HAP-1 (cell line): Measurements from ENCODE around the gene VSTM2L.

Experiments
- DNase-seq, 2 experiments: peaks; one replicate each; pipeline ENCODE4 v3.0.0-alpha.2; 2016 to 2020; ENCODE audit warnings: low spot score in 2 of 2
- H3K27me3 ChIP-seq: fragments of 250-450 bp; sonication (Bioruptor Pico); 2 replicates; pipeline ENCODE4 v1.5.1; 2020; ENCODE audit warnings: low read depth, mild to moderate bottlenecking, moderate library complexity
- H3K36me3 ChIP-seq: fragments of 250-450 bp; sonication (Bioruptor Pico); replicated peaks from 2 replicates; pipeline ENCODE4 v1.5.1; 2020; ENCODE audit warnings: mild to moderate bottlenecking
- H3K4me1 ChIP-seq: fragments of 250-450 bp; sonication (Bioruptor Pico); 2 replicates; pipeline ENCODE4 v1.5.1; 2020; ENCODE audit warnings: mild to moderate bottlenecking
- H3K4me3 ChIP-seq: fragments of 250-450 bp; sonication (Bioruptor Pico); 2 replicates; pipeline ENCODE4 v1.5.1; 2020; ENCODE audit warnings: mild to moderate bottlenecking, moderate library complexity
- H3K9me3 ChIP-seq: fragments of 250-450 bp; sonication (Bioruptor Pico); 2 replicates; pipeline ENCODE4 v1.5.1; 2020; ENCODE audit warnings: mild to moderate bottlenecking, moderate library complexity
- in situ Hi-C: fragments of 300-500 bp; cut with MboI; formaldehyde crosslinking; loops from 3 replicates; pipeline ENCODE4 v1.14.3; 2020; ENCODE audit warnings: low sequenced_read_pairs, inconsistent platforms, mixed read lengths

Gene VSTM2L

GRCh38 chr20:37871751-37872150 lies 31.2 kb upstream of the VSTM2L start:
- in situ Hi-C loops, result no loop called here
- no peak for DNase-seq
- peaks cover 4% of the 10 kb centered on the region for H3K36me3 ChIP-seq

DNA sequence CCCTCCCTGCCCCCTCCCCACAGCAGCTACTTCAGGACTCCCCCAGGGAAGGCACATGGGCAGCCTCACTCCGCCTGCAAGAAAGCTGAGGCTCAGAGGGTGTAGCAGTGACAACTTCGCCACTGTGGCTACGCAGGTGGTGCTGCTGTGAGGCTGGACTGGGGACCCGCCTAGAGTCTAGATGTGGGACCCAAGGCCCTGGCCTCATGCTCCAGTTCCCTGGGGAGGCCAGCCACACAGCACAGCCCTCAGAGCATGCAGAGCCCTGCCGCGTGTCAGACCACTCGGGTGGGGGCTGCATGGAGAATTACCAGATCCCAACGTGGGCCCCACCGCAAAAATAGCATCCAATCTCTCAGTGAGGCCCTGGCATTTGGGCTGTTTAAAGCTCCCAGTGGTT lies 30.8 kb upstream of the VSTM2L start:
- H3K4me1 ChIP-seq, result peaks cover 12% of the 10 kb centered on the region
- H3K27me3 ChIP-seq, result no peaks in the 10 kb centered on the region
- in situ Hi-C loops, result no loop called here
- no peak overlapping the region for H3K4me3 ChIP-seq
- no peak for DNase-seq
- H3K36me3 ChIP-seq, result peaks cover 4% of the 10 kb centered on the region
- H3K9me3 ChIP-seq, result no peaks in the 10 kb centered on the region

More at GRCh38 chr20:37871751-37872150, 31.2 kb upstream of the VSTM2L start:
- H3K27me3 ChIP-seq, result no peaks in the 10 kb centered on the region
- H3K4me1 ChIP-seq, result peaks cover 12% of the 10 kb centered on the region
- H3K4me3 ChIP-seq, result no peak overlapping the region
- H3K9me3 ChIP-seq, result no peaks in the 10 kb centered on the region

DNA sequence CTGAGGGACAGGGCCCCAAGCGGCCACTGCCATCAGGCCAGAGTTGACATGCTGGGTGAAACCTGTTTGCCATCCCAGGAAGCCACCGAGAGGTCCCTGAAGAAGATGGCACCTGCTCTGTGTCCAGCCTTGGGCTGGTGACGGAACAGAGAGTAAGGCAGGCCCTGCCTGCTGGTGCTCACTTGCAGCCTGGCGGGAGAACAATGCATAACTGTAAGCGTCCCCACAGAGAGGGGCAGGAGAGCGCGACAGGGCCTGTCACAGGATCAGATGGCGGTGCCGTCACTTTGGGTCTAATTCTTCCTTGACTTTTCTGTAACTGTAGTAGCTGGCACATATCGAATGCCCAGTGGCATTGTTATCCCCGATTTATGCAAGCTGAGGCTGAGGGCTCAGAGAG lies 29.0 kb upstream of the VSTM2L start:
- H3K9me3 ChIP-seq, result no peaks in the 10 kb centered on the region
- H3K4me3 ChIP-seq, result no peak overlapping the region
- H3K27me3 ChIP-seq, result no peaks in the 10 kb centered on the region
- H3K36me3 ChIP-seq, result peaks cover 4% of the 10 kb centered on the region
- no peak for DNase-seq
- H3K4me1 ChIP-seq, result peaks cover 9% of the 10 kb centered on the region
- in situ Hi-C loops, result no loop called here

DNA sequence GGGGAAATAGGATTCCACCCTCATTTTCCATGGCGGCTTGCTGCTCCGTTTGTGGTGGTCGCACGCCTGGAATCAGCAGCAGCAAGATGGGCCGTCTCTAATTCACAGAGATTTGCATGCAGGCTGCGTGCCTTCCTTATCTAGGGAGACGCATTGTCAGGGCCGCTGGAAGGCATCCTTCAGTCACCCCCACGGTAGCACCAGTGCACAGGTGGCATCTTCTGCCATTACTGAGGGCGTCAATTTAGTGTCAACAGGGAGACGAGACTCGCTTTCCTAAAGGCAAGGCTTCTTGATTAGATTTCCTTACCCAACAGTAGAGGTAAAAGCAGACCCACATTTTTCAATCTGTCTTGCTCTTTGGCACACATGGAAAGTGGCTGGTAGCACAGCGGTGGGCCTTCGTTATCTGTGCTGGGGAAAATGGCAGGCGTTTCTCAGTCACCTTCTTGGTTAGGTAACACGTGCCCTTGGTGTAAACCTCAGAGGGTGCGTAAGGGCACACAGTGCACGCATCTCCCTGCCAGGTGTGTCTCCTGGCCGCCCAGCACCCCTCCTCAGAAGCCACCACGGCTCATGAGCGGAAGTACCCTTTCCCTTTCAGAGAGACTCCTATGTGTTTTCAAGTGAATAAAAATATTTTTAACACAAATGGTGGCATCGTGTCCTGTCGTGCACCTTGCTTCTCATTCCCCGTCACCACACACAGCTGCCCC lies 27.3 kb upstream of the VSTM2L start:
- H3K9me3 ChIP-seq, result no peaks in the 10 kb centered on the region
- H3K36me3 ChIP-seq, result peaks cover under 1% of the 10 kb centered on the region
- no peaks in the 10 kb centered on the region for H3K4me1 ChIP-seq
- no peaks in the 10 kb centered on the region for H3K27me3 ChIP-seq
- in situ Hi-C loops, result no loop called here
- H3K4me3 ChIP-seq, result no peak overlapping the region
- no peak for DNase-seq

DNA sequence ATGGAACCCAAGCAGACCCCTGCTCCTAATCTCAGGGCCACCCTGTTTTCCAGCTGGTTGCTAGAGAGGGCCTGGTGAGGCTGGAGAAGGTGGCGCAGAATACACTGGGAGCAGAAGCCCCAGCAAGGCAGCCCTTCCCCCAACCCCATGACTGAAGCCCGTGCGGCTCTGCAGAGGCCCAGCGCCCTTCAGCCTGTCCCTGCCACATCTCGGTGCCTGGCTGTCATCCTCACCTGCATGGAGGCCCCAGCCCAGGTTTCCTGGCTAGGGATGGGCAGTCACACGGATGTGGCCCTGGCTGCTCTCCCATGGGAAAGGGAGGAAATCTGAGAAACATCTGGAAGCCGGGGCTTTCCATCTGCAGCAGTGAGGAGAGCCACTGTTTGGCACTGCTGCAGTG lies 26.1 kb upstream of the VSTM2L start:
- no peak overlapping the region for H3K4me3 ChIP-seq
- no peaks in the 10 kb centered on the region for H3K36me3 ChIP-seq
- H3K9me3 ChIP-seq, result no peaks in the 10 kb centered on the region
- H3K4me1 ChIP-seq, result no peaks in the 10 kb centered on the region
- DNase-seq, result no peak
- no peaks in the 10 kb centered on the region for H3K27me3 ChIP-seq
- in situ Hi-C loops, result no loop called here

- in situ Hi-C loops, result no loop called here
- H3K27me3 ChIP-seq, result no peaks in the 10 kb centered on the region
- no peak for DNase-seq
Measured at GRCh38 chr20:37877832-37878772, 24.8 kb upstream of the VSTM2L start.

GRCh38 chr20:37878835-37879599 lies 23.9 kb upstream of the VSTM2L start:
- H3K27me3 ChIP-seq, result no peaks in the 10 kb centered on the region
- no peak for DNase-seq
- H3K36me3 ChIP-seq, result no peaks in the 10 kb centered on the region
- H3K9me3 ChIP-seq, result no peaks in the 10 kb centered on the region
- no peaks in the 10 kb centered on the region for H3K4me1 ChIP-seq
- in situ Hi-C loops, result no loop called here
- no peak overlapping the region for H3K4me3 ChIP-seq

More at GRCh38 chr20:37877832-37878772, 24.8 kb upstream of the VSTM2L start:
- no peaks in the 10 kb centered on the region for H3K36me3 ChIP-seq
- H3K4me3 ChIP-seq, result no peak overlapping the region
- H3K4me1 ChIP-seq, result no peaks in the 10 kb centered on the region
- no peaks in the 10 kb centered on the region for H3K9me3 ChIP-seq

DNA sequence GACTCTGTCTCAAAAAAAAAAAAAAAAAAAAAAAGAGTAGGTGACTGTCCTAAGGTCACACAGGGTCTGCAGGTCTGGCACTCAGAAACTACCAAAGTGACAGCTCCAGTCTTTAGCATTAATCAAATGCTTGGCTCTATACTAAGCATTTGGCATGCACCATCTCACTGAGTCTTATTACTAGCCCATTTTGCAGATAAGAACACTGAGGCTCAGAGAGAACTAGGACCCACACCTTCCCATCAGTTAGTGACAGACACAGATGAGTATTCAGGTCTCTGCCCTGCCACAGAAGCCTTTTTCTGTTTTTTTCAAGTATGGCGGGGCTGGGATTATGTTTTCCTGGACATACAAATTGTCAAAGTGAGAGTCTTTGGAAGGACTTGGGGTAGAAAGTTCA lies 23.1 kb upstream of the VSTM2L start:
- H3K27me3 ChIP-seq, result no peaks in the 10 kb centered on the region
- DNase-seq, result no peak
- H3K36me3 ChIP-seq, result no peaks in the 10 kb centered on the region
- in situ Hi-C loops, result no loop called here
- no peak overlapping the region for H3K4me3 ChIP-seq
- no peaks in the 10 kb centered on the region for H3K4me1 ChIP-seq
- no peaks in the 10 kb centered on the region for H3K9me3 ChIP-seq

DNA sequence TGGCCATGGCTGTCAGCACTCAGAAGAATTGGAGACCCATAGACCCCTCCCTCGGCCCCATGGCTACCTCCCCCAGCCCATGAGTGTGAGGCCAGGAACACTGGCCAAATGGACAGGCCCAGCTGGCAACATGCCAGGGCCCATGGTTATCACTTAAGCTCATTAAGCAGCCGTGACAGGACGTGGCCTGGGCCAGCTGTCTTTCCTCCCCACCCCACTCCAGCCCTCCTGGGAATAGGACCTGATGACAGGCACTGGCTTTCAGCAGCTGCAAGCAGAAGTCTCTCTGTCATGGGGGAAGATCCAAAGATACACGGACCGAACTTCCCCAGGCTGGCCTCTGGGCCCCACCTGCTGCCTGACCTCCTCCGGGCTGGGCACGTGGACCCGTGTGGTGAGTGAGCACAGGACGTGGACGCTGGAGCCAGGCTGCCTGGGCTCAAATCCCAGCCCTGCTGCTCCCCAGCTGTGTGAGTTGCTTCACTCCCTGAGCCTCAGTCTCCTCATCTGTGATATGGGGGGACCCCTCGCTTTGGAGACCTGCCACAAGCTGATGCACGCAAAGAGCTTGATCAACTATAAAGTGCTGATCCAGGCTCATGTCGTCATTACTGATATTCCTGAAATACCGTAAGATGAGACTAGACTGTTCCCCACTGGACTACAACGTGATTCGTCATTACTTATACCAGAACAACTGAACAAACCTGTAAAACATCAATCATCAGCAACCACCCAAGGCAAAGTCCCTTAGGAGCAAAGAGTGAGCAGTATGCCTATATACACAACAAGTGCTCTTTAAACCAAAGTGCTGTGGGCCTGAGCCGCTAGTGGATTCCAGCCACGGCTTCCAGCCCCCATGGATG lies 22.0 kb upstream of the VSTM2L start:
- Histone ChIP-seq H3K27me3 (no peaks in the 10 kb centered on the region), H3K9me3 (no peaks in the 10 kb centered on the region), H3K4me1 (no peaks in the 10 kb centered on the region), H3K36me3 (no peaks in the 10 kb centered on the region), H3K4me3 (no peak overlapping the region)
- DNase-seq, result peak in 1 of 2 experiments; percentile 36
- in situ Hi-C loops, result no loop called here

GRCh38 chr20:37881601-37882343 lies 21.2 kb upstream of the VSTM2L start:
- H3K36me3 ChIP-seq, result no peaks in the 10 kb centered on the region
- no peaks in the 10 kb centered on the region for H3K4me1 ChIP-seq
- no peak for DNase-seq
- H3K4me3 ChIP-seq, result no peak overlapping the region
- H3K9me3 ChIP-seq, result no peaks in the 10 kb centered on the region
- in situ Hi-C loops, result no loop called here
- no peaks in the 10 kb centered on the region for H3K27me3 ChIP-seq

GRCh38 chr20:37882961-37883712 lies 19.8 kb upstream of the VSTM2L start:
- H3K27me3 ChIP-seq, result no peaks in the 10 kb centered on the region
- H3K4me3 ChIP-seq, result no peak overlapping the region
- H3K9me3 ChIP-seq, result no peaks in the 10 kb centered on the region
- in situ Hi-C loops, result no loop called here
- DNase-seq, result no peak
- no peaks in the 10 kb centered on the region for H3K36me3 ChIP-seq
- H3K4me1 ChIP-seq, result no peaks in the 10 kb centered on the region

GRCh38 chr20:37885042-37885441 lies 17.9 kb upstream of the VSTM2L start:
- H3K9me3 ChIP-seq, result no peaks in the 10 kb centered on the region
- H3K4me3 ChIP-seq, result no peak overlapping the region
- DNase-seq, result no peak
- H3K36me3 ChIP-seq, result no peaks in the 10 kb centered on the region
- no peaks in the 10 kb centered on the region for H3K27me3 ChIP-seq
- in situ Hi-C loops, result no loop called here
- no peaks in the 10 kb centered on the region for H3K4me1 ChIP-seq
